ENCODE measurements around the gene NGEF. TPM values are rescaled to one million over a fixed set of nuclear protein-coding genes. Genes with fewer than 3 reads are reported as not detected.

NGEF gene
- 0.07 and 0.10 TPM in 2 replicates for polyA plus RNA-seq (2011; rRNA removed)
- polyA minus RNA-seq (2011; rRNA and poly(A)+ RNA removed) = 0.28 and 0.70 TPM in 2 replicates

- H3K4me3 ChIP-seq (ENCODE audit: low read depth, low read length) = no peak within 1 kb of the TSS
- no peaks in the 10 kb centered on the region for H3K9me3 ChIP-seq (ENCODE audit: control insufficient read depth, insufficient read depth, low read length)
- no peak for DNase-seq (ENCODE audit: low read depth, low spot score)
- CTCF ChIA-PET = no interaction called here
- POLR2A ChIA-PET = interaction anchor here (0.7 kb wide), 1 partner anchor 126 kb away, joined by 3 read pairs; no protein-coding TSS in a partner anchor
- H3K27ac ChIP-seq (ENCODE audit: low read depth, low read length) = no peak within 1 kb of the TSS
- H3K27me3 ChIP-seq (ENCODE audit: control insufficient read depth, insufficient read depth, low read length) = peaks cover 10% of the 10 kb centered on the region
- no peak for TF ChIP-seq CTCF (IDR thresholded peaks at IDR 0.05; ENCODE audit: low read depth, low read length)
These were observed at the start of gene NGEF for GRCh38 chr2:233013027-233013461. TSS of gene NGEF (minus strand) at chr2:233013256. CDS start at chr2:232974890, 38,366 bp downstream.

GRCh38 chr2:233062451-233062850 is 49.4 kb upstream of the NGEF start:
- ChIA-PET POLR2A (no interaction called here), CTCF (interaction anchor here (1.4 kb wide), 1 partner anchor 9 kb away, joined by 4 read pairs; no protein-coding TSS in a partner anchor)

GRCh38 chr2:233061591-233062450 is 48.8 kb upstream of the NGEF start:
- no peak overlapping the region for H3K4me3 ChIP-seq (ENCODE audit: low read depth, low read length)
- peak; percentile 26; the same call in 1 of the 2 replicates for TF ChIP-seq CTCF (IDR thresholded peaks at IDR 0.05; ENCODE audit: low read depth, low read length)
- DNase-seq (ENCODE audit: low read depth, low spot score) = no peak
- no peaks in the 10 kb centered on the region for H3K27me3 ChIP-seq (ENCODE audit: control insufficient read depth, insufficient read depth, low read length)
- no peak overlapping the region for H3K27ac ChIP-seq (ENCODE audit: low read depth, low read length)
- no peaks in the 10 kb centered on the region; the same call in 1 of the 2 replicates for H3K9me3 ChIP-seq (ENCODE audit: control insufficient read depth, insufficient read depth, low read length)
- POLR2A ChIA-PET = no interaction called here
- CTCF ChIA-PET = interaction anchor here (1.0 to 2.1 kb wide), 3 partner anchors 8 to 209 kb away, joined by 3 to 8 read pairs (median 4); no protein-coding TSS in a partner anchor

More at GRCh38 chr2:233062451-233062850, 49.4 kb upstream of the NGEF start:
- no peak for TF ChIP-seq CTCF (IDR thresholded peaks at IDR 0.05; ENCODE audit: low read depth, low read length)
- no peak for DNase-seq (ENCODE audit: low read depth, low spot score)
- H3K4me3 ChIP-seq (ENCODE audit: low read depth, low read length) = no peak overlapping the region
- H3K27ac ChIP-seq (ENCODE audit: low read depth, low read length) = no peak overlapping the region
- no peaks in the 10 kb centered on the region for H3K27me3 ChIP-seq (ENCODE audit: control insufficient read depth, insufficient read depth, low read length)
- no peaks in the 10 kb centered on the region; the same call in 1 of the 2 replicates for H3K9me3 ChIP-seq (ENCODE audit: control insufficient read depth, insufficient read depth, low read length)

- Histone ChIP-seq H3K4me3 (ENCODE audit: low read depth, low read length) (no peak overlapping the region), H3K9me3 (ENCODE audit: control insufficient read depth, insufficient read depth, low read length) (no peaks in the 10 kb centered on the region; the same call in 1 of the 2 replicates), H3K27ac (ENCODE audit: low read depth, low read length) (no peak overlapping the region), H3K27me3 (ENCODE audit: control insufficient read depth, insufficient read depth, low read length) (no peaks in the 10 kb centered on the region)
- ChIA-PET POLR2A (no interaction called here), CTCF (interaction anchor here (0.5 to 2.1 kb wide), 3 partner anchors 14 to 276 kb away, joined by 3 to 8 read pairs (median 3); no protein-coding TSS in a partner anchor)
- no peak for DNase-seq (ENCODE audit: low read depth, low spot score)
- no peak for TF ChIP-seq CTCF (IDR thresholded peaks at IDR 0.05; ENCODE audit: low read depth, low read length)
These were observed 48.0 kb upstream of the NGEF start for GRCh38 chr2:233060980-233061590.

All from AG04450 (cell line).